Right lobe of liver (tissue), 4 donors: ENCODE data around the gene TOX3.

Source experiments
- POLR2A ChIP-seq: fragments of 450-650 bp; IDR thresholded peaks from one replicate; pipeline ENCODE4 v1.6.1; 2017; ENCODE audit warnings: antibody characterized with exemption, mild to moderate bottlenecking
- TF ChIP-seq, protein P1 (sequence below), 4 donors: fragments of 200-600 bp in 3 of 4; fragments of 450-650 bp in 1 of 4; IDR thresholded peaks; one replicate each; pipeline versions ENCODE4 v1.5.1 to v1.8.0; 2016 to 2022; ENCODE audit warnings: antibody characterized with exemption in 4 of 4, mild to moderate bottlenecking in 2 of 4
- donor health status: DM: no; HTN: no; CAD: no.
- donor health status: DM: no; HTN: no; CAD: no.
- donor health status: DM: no; HTN: yes; CAD: no.

DNA sequence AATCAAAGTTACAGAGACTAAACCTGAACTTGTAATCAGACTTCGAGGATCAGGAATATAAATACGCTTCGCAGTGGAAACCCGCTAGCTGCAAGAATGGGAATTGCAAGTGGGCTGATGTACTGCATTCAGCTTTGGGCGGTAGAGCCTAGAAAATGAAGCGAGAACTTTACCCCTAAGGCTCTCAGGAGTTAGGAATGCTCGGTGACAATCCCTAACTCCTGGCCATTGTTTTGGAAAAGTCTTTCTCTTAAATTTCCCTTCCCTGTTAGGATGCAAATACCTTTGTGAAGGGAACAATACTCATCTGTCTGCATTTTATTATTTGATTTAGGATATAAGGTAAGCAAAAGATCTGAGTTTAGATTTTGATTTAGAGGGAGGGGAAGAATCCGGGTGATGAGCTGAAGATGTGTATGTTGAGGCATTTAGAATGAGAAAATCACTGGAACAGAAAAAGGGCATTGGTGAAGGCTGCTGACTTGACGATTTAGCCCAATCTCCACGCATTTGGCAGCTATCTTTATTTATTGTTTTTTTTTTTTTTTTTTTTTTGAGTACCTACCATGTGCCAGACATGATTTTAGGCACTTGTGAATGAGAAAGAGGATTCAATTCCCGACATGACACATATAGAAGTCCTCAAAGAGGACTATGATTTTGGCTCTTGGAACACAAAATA lies 2.2 kb upstream of the TOX3 start:
- TF ChIP-seq, protein P1, sequence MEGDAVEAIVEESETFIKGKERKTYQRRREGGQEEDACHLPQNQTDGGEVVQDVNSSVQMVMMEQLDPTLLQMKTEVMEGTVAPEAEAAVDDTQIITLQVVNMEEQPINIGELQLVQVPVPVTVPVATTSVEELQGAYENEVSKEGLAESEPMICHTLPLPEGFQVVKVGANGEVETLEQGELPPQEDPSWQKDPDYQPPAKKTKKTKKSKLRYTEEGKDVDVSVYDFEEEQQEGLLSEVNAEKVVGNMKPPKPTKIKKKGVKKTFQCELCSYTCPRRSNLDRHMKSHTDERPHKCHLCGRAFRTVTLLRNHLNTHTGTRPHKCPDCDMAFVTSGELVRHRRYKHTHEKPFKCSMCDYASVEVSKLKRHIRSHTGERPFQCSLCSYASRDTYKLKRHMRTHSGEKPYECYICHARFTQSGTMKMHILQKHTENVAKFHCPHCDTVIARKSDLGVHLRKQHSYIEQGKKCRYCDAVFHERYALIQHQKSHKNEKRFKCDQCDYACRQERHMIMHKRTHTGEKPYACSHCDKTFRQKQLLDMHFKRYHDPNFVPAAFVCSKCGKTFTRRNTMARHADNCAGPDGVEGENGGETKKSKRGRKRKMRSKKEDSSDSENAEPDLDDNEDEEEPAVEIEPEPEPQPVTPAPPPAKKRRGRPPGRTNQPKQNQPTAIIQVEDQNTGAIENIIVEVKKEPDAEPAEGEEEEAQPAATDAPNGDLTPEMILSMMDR (IDR thresholded peaks at IDR 0.05) = no peak
- no peak for TF ChIP-seq POLR2A
